K562 (cell line): ENCODE data around the gene HS2ST1. TPM values are rescaled to one million over a fixed set of nuclear protein-coding genes. Genes with fewer than 3 reads are reported as not detected.

Experiments
- ETV6 ChIP-seq, 3 experiments: fragments of 150-350 bp in 1 of 3; sonication (generic) in 1 of 3; formaldehyde crosslinking in 1 of 3; IDR thresholded peaks; 2 replicates each; pipeline versions ENCODE4 v1.6.1 to v1.8.0; 2014 to 2022; ENCODE audit warnings: borderline replicate concordance in 2 of 3, low read depth in 2 of 3, antibody characterized with exemption in 1 of 3, low read length in 1 of 3, mild to moderate bottlenecking in 1 of 3, missing genetic modification reagents in 1 of 3
- GABPB1 ChIP-seq: sonication (generic); formaldehyde crosslinking; IDR thresholded peaks from 2 replicates; pipeline ENCODE4 v1.8.0; 2022; ENCODE audit warnings: mild to moderate bottlenecking, missing genetic modification reagents
- ILK ChIP-seq: fragments of 450-650 bp; IDR thresholded peaks from 2 replicates; pipeline ENCODE4 v1.6.1; 2016; ENCODE audit warnings: missing genetic modification characterization, low read depth, mild to moderate bottlenecking, missing compliant biosample characterization, moderate library complexity, borderline replicate concordance
- KLF16 ChIP-seq: IDR thresholded peaks from 2 replicates; pipeline ENCODE4 v1.6.1; 2016; ENCODE audit warnings: antibody characterized with exemption
- MEIS2 ChIP-seq: fragments of 450-650 bp; IDR thresholded peaks from 2 replicates; pipeline ENCODE4 v1.6.1; 2014; ENCODE audit warnings: mild to moderate bottlenecking; ENCODE audit not compliant: partially characterized antibody
- NELFE ChIP-seq: IDR thresholded peaks from 2 replicates; pipeline ENCODE4 v1.6.1; 2011; ENCODE audit warnings: mild to moderate bottlenecking; ENCODE audit not compliant: insufficient read depth, insufficient read length
- NFRKB ChIP-seq: fragments of 450-650 bp; IDR thresholded peaks from 2 replicates; pipeline ENCODE4 v1.6.1; 2016; ENCODE audit warnings: low read depth
- PHB2 ChIP-seq: fragments of 450-650 bp; IDR thresholded peaks from 2 replicates; pipeline ENCODE4 v1.6.1; 2017; ENCODE audit warnings: low read depth
- RNF2 ChIP-seq: sonication (generic); IDR thresholded peaks from 2 replicates; pipeline ENCODE4 v1.6.1; 2016
- TOE1 ChIP-seq, 2 experiments: fragments of 450-650 bp in 1 of 2; sonication (generic) in 1 of 2; formaldehyde crosslinking in 1 of 2; IDR thresholded peaks; 2 replicates each; pipeline versions ENCODE4 v1.7.1 to v1.8.0; 2016 to 2022; ENCODE audit warnings: borderline replicate concordance in 2 of 2, mild to moderate bottlenecking in 2 of 2, antibody characterized with exemption in 1 of 2, inconsistent platforms in 1 of 2, low read depth in 1 of 2, missing genetic modification reagents in 1 of 2, moderate library complexity in 1 of 2
- TRIM24 ChIP-seq, 2 experiments: fragments of 450-650 bp; IDR thresholded peaks; 2 replicates each; pipeline ENCODE4 v1.6.1; 2016
- ZNF644 ChIP-seq: fragments of 200-800 bp; sonication (Bioruptor generic); IDR thresholded peaks from 2 replicates; pipeline ENCODE4 v1.6.1; 2016; ENCODE audit warnings: low read depth, missing genetic modification characterization, missing compliant biosample characterization
- ZNF830 ChIP-seq: fragments of 250-450 bp; sonication (Bioruptor Pico); IDR thresholded peaks from 2 replicates; pipeline ENCODE4 v1.5.0; 2021; ENCODE audit warnings: mild to moderate bottlenecking
- polyA plus RNA-seq, 8 experiments: library from polyadenylated mRNA; depleted of rRNA in 4 of 8; stranded (reverse) in 5 of 8; unstranded in 3 of 8; fragments of >200 nt; fragmentation: Nextera tagmentation in 2 of 8; fragmentation: Illumina TruSeq in 1 of 8; extraction: Ambion mirVana in 2 of 8; extraction: Trizol in 1 of 8; gene quantifications; 2 replicates each; pipeline versions ENCODE4 v1.2.1 to v1.2.3, GENCODE V29; 2011 to 2014; ENCODE audit warnings: inconsistent platforms in 1 of 8, missing spikeins in 1 of 8
- total RNA-seq, 7 experiments: library from RNA; depleted of rRNA in 6 of 7; stranded (reverse); fragments of >200 nt in 6 of 7; fragmentation: Illumina TruSeq in 2 of 7; extraction: Trizol in 2 of 7; gene quantifications; 2 replicates each; pipeline versions ENCODE4 v1.2.1 to v1.2.3, GENCODE V29; 2011 to 2021; ENCODE audit warnings: low replicate concordance in 1 of 7
- TF ChIP-seq, protein P1 (sequence below): fragments of 450-650 bp; formaldehyde crosslinking; IDR thresholded peaks from 2 replicates; pipeline ENCODE4 v1.4.0; 2020; ENCODE audit warnings: mild to moderate bottlenecking, moderate library complexity
- TF ChIP-seq, protein P2 (sequence below): fragments of 450-650 bp; IDR thresholded peaks from 2 replicates; pipeline ENCODE4 v1.7.1; 2018; ENCODE audit warnings: mild to moderate bottlenecking, low read depth; ENCODE audit not compliant: partially characterized antibody
- TF ChIP-seq, protein P3 (sequence below): fragments of 150-350 bp; conservative IDR thresholded peaks from 2 replicates; pipeline ENCODE4 v1.6.1; 2014; ENCODE audit warnings: low read length
- TF ChIP-seq, protein P4 (sequence below): fragments of 250-450 bp; sonication (Bioruptor Pico); IDR thresholded peaks from 2 replicates; pipeline ENCODE4 v1.5.0; 2020; ENCODE audit warnings: mild to moderate bottlenecking, borderline replicate concordance

Gene HS2ST1
- total and polyA plus RNA-seq, 9 of the 15 experiments (the other 6 are each of a cell fraction or from before 2014, with no cell fraction given), result 7.7 to 43.3 (median 25.8) TPM

DNA sequence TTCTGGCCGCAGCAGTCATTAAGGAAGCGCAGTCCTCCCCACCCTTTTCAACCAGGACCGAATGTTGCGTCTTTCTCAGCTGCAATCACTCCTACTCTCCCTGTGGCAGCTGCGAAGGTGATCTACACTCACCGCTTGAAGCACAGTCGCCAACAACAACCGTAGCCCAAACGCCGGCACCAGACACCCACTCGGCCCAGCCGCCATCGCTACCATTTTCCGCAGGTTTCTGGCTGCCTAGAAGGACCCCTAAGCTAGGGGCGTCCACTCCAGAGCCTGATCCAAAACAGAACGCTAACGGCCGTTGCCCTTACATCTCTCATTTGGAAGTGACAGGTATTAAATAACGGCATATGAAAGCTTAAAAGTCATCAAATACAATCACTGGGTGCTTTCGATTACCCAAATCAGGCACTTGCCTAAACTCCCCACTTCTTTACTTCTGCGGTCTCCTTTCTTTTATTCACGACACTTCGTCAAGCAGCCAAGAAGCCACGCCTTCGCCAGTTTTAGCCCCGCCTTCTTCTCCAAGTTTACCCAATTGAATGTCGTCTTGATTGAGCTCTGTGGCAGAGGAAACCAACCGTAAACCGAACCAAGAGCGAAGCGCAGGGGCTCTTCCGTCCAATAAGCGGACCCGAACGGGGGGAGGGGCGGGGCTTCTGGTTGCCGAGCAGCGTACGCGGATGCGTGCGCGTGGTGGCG, 387 bp upstream of the HS2ST1 start, which contains the start of gene SELENOF (continued):
- TF ChIP-seq, protein P1, sequence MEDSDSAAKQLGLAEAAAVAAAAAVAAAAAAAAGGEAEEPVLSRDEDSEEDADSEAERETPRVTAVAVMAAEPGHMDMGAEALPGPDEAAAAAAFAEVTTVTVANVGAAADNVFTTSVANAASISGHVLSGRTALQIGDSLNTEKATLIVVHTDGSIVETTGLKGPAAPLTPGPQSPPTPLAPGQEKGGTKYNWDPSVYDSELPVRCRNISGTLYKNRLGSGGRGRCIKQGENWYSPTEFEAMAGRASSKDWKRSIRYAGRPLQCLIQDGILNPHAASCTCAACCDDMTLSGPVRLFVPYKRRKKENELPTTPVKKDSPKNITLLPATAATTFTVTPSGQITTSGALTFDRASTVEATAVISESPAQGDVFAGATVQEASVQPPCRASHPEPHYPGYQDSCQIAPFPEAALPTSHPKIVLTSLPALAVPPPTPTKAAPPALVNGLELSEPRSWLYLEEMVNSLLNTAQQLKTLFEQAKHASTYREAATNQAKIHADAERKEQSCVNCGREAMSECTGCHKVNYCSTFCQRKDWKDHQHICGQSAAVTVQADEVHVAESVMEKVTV (CRISPR knock-in tag), result 0 out of 2 replicates have a peak, but pooled peaks have one; percentile 19
- TF ChIP-seq MEIS2 (peak; percentile 34), TRIM24 (IDR thresholded peaks at IDR 0.05) (no peak), ILK (tag) (no peak), RNF2 (no peak), NFRKB (peak; percentile 88), ETV6 (IDR thresholded peaks at IDR 0.05; ENCODE audit: borderline replicate concordance in 1 of 2, low read depth in 2 of 2, low read length in 1 of 2) (no peak), ETV6 (CRISPR knock-in tag; IDR thresholded peaks at IDR 0.05; ENCODE audit: borderline replicate concordance) (no peak), ZNF644 (tag) (no peak), PHB2 (no peak), NELFE (no peak), GABPB1 (CRISPR knock-in tag) (no peak; the same call in 1 of the 2 replicates), ZNF830 (CRISPR knock-in tag) (no peak), KLF16 (no peak), TOE1 (IDR thresholded peaks at IDR 0.05; ENCODE audit: borderline replicate concordance) (0 out of 2 replicates have a peak, but pooled peaks have one; percentile 58), TOE1 (CRISPR knock-in tag; IDR thresholded peaks at IDR 0.05; ENCODE audit: borderline replicate concordance, low read depth) (no peak)
- TF ChIP-seq, protein P2, sequence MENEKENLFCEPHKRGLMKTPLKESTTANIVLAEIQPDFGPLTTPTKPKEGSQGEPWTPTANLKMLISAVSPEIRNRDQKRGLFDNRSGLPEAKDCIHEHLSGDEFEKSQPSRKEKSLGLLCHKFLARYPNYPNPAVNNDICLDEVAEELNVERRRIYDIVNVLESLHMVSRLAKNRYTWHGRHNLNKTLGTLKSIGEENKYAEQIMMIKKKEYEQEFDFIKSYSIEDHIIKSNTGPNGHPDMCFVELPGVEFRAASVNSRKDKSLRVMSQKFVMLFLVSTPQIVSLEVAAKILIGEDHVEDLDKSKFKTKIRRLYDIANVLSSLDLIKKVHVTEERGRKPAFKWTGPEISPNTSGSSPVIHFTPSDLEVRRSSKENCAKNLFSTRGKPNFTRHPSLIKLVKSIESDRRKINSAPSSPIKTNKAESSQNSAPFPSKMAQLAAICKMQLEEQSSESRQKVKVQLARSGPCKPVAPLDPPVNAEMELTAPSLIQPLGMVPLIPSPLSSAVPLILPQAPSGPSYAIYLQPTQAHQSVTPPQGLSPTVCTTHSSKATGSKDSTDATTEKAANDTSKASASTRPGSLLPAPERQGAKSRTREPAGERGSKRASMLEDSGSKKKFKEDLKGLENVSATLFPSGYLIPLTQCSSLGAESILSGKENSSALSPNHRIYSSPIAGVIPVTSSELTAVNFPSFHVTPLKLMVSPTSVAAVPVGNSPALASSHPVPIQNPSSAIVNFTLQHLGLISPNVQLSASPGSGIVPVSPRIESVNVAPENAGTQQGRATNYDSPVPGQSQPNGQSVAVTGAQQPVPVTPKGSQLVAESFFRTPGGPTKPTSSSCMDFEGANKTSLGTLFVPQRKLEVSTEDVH, result no peak
- TF ChIP-seq, protein P3, sequence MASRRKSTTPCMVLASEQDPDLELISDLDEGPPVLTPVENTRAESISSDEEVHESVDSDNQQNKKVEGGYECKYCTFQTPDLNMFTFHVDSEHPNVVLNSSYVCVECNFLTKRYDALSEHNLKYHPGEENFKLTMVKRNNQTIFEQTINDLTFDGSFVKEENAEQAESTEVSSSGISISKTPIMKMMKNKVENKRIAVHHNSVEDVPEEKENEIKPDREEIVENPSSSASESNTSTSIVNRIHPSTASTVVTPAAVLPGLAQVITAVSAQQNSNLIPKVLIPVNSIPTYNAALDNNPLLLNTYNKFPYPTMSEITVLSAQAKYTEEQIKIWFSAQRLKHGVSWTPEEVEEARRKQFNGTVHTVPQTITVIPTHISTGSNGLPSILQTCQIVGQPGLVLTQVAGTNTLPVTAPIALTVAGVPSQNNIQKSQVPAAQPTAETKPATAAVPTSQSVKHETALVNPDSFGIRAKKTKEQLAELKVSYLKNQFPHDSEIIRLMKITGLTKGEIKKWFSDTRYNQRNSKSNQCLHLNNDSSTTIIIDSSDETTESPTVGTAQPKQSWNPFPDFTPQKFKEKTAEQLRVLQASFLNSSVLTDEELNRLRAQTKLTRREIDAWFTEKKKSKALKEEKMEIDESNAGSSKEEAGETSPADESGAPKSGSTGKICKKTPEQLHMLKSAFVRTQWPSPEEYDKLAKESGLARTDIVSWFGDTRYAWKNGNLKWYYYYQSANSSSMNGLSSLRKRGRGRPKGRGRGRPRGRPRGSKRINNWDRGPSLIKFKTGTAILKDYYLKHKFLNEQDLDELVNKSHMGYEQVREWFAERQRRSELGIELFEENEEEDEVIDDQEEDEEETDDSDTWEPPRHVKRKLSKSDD, result peak; percentile 56; the same call in 1 of the 2 replicates
- TF ChIP-seq, protein P4, sequence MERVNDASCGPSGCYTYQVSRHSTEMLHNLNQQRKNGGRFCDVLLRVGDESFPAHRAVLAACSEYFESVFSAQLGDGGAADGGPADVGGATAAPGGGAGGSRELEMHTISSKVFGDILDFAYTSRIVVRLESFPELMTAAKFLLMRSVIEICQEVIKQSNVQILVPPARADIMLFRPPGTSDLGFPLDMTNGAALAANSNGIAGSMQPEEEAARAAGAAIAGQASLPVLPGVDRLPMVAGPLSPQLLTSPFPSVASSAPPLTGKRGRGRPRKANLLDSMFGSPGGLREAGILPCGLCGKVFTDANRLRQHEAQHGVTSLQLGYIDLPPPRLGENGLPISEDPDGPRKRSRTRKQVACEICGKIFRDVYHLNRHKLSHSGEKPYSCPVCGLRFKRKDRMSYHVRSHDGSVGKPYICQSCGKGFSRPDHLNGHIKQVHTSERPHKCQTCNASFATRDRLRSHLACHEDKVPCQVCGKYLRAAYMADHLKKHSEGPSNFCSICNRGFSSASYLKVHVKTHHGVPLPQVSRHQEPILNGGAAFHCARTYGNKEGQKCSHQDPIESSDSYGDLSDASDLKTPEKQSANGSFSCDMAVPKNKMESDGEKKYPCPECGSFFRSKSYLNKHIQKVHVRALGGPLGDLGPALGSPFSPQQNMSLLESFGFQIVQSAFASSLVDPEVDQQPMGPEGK (CRISPR knock-in tag), result no peak
